Activated CD8-positive, alpha-beta memory T cell treated with anti-CD3 and anti-CD28 coated beads, Interleukin-2, amount 10 ng/mL, durations not matched to agents 7 days and 5 days (primary cell): Measurements from ENCODE around the gene SNRPA. TPM values are rescaled to one million over a fixed set of nuclear protein-coding genes. Genes with fewer than 3 reads are reported as not detected.
"Not testable (repeated sequence)": the region's sequence is repeated elsewhere in the genome, so short reads cannot be mapped to it uniquely, and the experiment has no call there.

Source experiments
- ATAC-seq: fragments of 150-1000 bp; cut with Tn5 transposase; one replicate; pipeline ENCODE4 v1.10.0; 2021; ENCODE audit warnings: moderate library complexity
- CTCF ChIA-PET: fragments of 350-600 bp; sonication (Branson Sonifier 250); formaldehyde crosslinking; loops from one replicate; lab custom pipeline; 2021; ENCODE audit warnings: antibody characterized with exemption; lab: Charles Lee
- DNase-seq: peaks from one replicate; pipeline ENCODE4 v3.0.0-alpha.2; 2020
- H3K27ac Mint-ChIP-seq: one replicate; pipeline ENCODE4 v1.8.0; 2021; ENCODE audit warnings: mild to moderate bottlenecking, mixed read lengths
- H3K27me3 Mint-ChIP-seq: one replicate; pipeline ENCODE4 v1.8.0; 2021; ENCODE audit warnings: mixed read lengths
- H3K36me3 Mint-ChIP-seq: one replicate; pipeline ENCODE4 v1.8.0; 2021; ENCODE audit warnings: mild to moderate bottlenecking, mixed read lengths
- H3K4me1 Mint-ChIP-seq: one replicate; pipeline ENCODE4 v1.8.0; 2021; ENCODE audit warnings: mixed read lengths
- H3K4me3 Mint-ChIP-seq: one replicate; pipeline ENCODE4 v1.8.0; 2021; ENCODE audit warnings: mild to moderate bottlenecking, moderate library complexity, mixed read lengths
- H3K9me3 Mint-ChIP-seq: one replicate; pipeline ENCODE4 v1.8.0; 2022; ENCODE audit warnings: low read depth, mixed read lengths
- total RNA-seq, 2 experiments: library from RNA; stranded (reverse); gene quantifications; one replicate each; pipeline ENCODE4 v1.2.3, GENCODE V29; 2021

SNRPA gene
- total RNA-seq, 2 experiments from 2014 or later, result 176 to 193 TPM

DNA sequence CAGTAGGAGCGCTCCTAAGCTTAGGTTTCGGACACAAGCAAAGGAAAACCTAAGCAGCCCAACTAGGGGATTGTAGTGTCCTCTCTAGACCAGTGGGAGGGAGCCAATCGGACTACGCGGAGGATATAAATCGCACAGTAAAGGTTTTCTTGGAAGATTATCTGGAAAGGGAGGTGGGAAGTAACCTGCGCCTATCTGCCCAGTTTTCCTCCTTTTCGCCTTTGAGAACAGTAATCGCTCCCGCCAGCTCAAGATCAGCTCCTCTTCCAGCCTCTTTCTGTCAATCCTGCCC lies 26.6 kb downstream of the SNRPA start:
- no peaks in the 10 kb centered on the region for H3K27me3 Mint-ChIP-seq
- peaks cover 33% of the 10 kb centered on the region for H3K4me1 Mint-ChIP-seq
- no peak for ATAC-seq
- H3K27ac Mint-ChIP-seq, result peak overlapping the region; percentile 99
- CTCF ChIA-PET, result interaction anchor here (0.5 to 4.6 kb wide), 14 partner anchors 20 to 525 kb away, joined by 3 to 47 read pairs (median 6); partner anchors contain the start of genes ACTMAP, COQ8B, EGLN2 and ITPKC
- H3K9me3 Mint-ChIP-seq, result no peaks in the 10 kb centered on the region
- peaks cover 14% of the 10 kb centered on the region for H3K36me3 Mint-ChIP-seq
- peak overlapping the region; percentile 87 for H3K4me3 Mint-ChIP-seq
- no peak for DNase-seq

DNA sequence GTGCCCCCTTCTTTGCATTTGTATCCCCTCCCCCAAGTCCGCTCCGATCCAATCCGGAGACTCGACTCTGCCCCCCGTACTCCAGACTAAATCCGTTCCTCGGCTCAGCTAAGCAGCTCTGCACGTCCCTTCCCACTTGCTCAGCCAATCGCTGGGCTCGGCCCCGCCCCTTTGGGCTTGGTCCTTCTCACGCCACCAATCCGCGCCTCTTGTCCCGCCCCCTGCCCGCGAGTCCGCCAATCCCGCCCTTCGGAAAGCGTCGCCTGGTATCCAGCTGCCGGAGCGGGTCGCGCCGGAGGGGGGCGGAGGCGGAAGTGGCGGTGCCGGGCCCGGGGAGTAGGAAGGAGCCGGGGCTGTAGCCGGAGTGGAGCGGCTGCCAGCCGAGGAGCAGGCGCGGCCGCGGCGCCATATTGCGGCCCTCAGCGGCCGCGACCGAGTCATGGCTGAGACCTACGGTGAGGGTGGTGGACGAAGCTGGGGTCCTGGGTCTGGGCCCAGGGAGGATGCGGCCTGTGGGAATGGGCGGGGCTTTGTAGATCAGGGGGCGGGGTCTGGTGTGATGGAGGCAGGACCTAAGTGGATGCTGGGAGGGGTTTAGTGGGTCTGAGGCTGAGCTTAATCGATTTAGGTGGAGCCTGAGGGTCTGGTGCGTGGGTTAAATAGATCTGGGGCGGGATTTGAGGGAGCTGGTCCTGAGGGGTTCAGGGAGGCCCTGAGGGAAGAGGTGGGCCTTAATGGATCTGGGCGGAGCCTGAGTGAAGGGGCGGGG lies 27.1 kb downstream of the SNRPA start, which contains the start of gene RAB4B:
TSS of gene RAB4B (plus strand) at position 311 of the 769 bp plus-strand sequence. CDS start at position 440, 129 bp downstream.
- H3K27ac Mint-ChIP-seq, result peak within 1 kb of the TSS; percentile 99
- H3K9me3 Mint-ChIP-seq, result no peaks in the 10 kb centered on the region
- H3K4me3 Mint-ChIP-seq, result peak within 1 kb of the TSS; percentile 87
- H3K4me1 Mint-ChIP-seq, result peaks cover 33% of the 10 kb centered on the region
- ATAC-seq (peak; percentile 81), DNase-seq (peak; percentile 100)
- H3K36me3 Mint-ChIP-seq, result peaks cover 14% of the 10 kb centered on the region
- no peaks in the 10 kb centered on the region for H3K27me3 Mint-ChIP-seq
- CTCF ChIA-PET, result interaction anchor here (0.5 to 4.6 kb wide), 17 partner anchors 9 to 524 kb away, joined by 3 to 47 read pairs (median 5); partner anchors contain the start of genes ACTMAP, COQ8B, EGLN2 and ITPKC

DNA sequence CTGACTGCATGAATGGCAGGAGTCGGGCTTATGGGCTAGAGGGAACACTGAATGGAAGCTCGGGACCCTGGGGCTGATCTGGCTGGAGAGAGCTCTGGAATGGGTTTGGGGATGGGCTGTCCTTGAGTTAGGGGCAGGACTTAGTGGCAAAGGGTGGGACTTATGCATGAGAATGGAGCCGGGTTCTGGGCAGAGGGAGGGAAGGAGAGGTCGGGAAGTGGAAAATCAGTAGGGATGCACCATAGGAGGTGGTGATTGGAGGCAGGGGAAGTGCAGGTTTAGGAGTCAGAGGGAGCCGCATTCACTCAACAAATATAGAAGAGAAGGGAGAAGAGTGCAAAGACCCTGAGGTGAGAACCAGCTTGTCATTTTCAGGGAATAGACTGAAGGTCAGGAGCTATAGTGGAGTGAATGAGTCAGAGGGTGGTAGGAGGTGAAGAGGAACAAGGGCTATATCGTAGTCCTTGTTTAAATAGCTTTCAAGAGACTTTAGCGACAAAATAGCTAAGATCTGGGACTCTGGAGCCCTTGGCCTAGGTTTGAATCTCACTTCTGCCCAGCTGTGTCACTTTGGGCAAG lies 27.8 kb downstream of the SNRPA start:
- no peaks in the 10 kb centered on the region for H3K27me3 Mint-ChIP-seq
- CTCF ChIA-PET, result interaction anchor here (0.7 to 4.6 kb wide), 15 partner anchors 8 to 144 kb away, joined by 3 to 47 read pairs (median 6); partner anchors contain the start of genes ACTMAP, COQ8B, EGLN2 and ITPKC
- peaks cover 33% of the 10 kb centered on the region for H3K4me1 Mint-ChIP-seq
- peak overlapping the region; percentile 99 for H3K27ac Mint-ChIP-seq
- DNase-seq (no peak), ATAC-seq (no peak)
- peak overlapping the region; percentile 87 for H3K4me3 Mint-ChIP-seq
- H3K9me3 Mint-ChIP-seq, result no peaks in the 10 kb centered on the region
- H3K36me3 Mint-ChIP-seq, result peaks cover 14% of the 10 kb centered on the region

DNA sequence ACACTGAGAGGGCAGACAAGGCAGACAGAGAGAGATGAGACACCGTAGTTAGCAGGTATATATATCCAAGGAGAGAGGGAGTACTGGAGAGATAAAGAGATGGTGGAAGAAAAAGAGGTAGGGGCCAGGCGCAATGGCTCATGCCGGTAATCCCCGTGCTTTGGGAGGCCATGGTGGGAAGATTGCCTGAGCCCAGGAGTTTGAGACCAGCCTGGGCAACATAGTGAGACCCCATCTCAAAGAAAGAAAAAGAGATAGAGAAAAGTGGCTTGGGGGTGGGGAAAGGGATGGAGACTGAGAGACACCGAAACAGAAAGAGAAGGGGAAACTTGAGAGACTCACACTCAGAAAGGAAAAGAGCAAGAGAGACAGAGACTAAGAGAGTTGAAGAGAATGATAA lies 29.6 kb downstream of the SNRPA start:
- no peaks in the 10 kb centered on the region for H3K9me3 Mint-ChIP-seq
- no peak for DNase-seq
- CTCF ChIA-PET, result interaction anchor here (0.5 to 1.1 kb wide), 2 partner anchors 10 to 36 kb away, joined by 3 read pairs; no protein-coding TSS in a partner anchor
- H3K27ac Mint-ChIP-seq, result peak overlapping the region; percentile 69
- H3K4me3 Mint-ChIP-seq, result no peak overlapping the region
- H3K4me1 Mint-ChIP-seq, result peaks cover 39% of the 10 kb centered on the region
- peaks cover 16% of the 10 kb centered on the region for H3K36me3 Mint-ChIP-seq
- no peak for ATAC-seq
- H3K27me3 Mint-ChIP-seq, result no peaks in the 10 kb centered on the region

DNA sequence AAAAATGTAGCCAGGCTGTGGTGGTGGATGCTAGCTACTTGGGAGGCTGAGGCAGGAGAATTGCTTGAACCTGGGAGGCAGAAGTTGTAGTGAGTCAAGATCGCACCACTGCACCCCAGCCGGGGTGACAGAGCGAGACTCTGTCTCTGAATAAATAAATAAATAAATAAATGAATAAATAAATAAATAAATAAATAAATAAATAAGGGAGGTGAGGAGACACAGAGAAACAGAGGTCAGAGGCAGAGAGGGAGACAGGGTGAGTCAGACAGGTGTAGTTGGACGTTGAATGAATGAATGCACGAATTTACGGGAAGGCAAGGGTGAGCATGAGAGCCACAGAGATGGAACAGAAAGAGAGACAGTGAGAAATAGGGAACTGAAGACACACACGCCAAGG lies 30.1 kb downstream of the SNRPA start:
- Mint-ChIP-seq H3K36me3 (peaks cover 16% of the 10 kb centered on the region), H3K27ac (no peak overlapping the region), H3K9me3 (no peaks in the 10 kb centered on the region), H3K4me1 (peaks cover 38% of the 10 kb centered on the region), H3K27me3 (no peaks in the 10 kb centered on the region), H3K4me3 (no peak overlapping the region)
- DNase-seq (no peak), ATAC-seq (no peak)
- CTCF ChIA-PET, result interaction anchor here (0.6 to 1.1 kb wide), 3 partner anchors 9 to 123 kb away, joined by 3 read pairs; no protein-coding TSS in a partner anchor

DNA sequence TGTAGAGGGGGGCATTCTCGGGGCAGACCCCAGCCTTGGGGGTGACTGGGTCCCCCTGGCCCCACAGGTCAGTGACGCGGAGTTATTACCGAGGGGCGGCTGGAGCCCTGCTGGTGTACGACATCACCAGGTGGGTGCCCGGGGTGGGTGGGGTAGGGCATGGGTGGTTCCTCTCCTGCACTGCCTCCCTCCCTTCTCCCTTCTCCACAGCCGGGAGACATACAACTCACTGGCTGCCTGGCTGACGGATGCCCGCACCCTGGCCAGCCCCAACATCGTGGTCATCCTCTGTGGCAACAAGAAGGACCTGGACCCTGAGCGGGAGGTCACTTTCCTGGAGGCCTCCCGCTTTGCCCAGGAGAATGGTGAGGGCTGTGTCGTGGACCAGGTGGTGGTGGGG lies 32.7 kb downstream of the SNRPA start:
- H3K36me3 Mint-ChIP-seq, result peaks cover 18% of the 10 kb centered on the region
- H3K4me1 Mint-ChIP-seq, result peaks cover 24% of the 10 kb centered on the region
- no peak overlapping the region for H3K27ac Mint-ChIP-seq
- H3K9me3 Mint-ChIP-seq, result no peaks in the 10 kb centered on the region
- DNase-seq (no peak), ATAC-seq (no peak)
- H3K27me3 Mint-ChIP-seq, result no peaks in the 10 kb centered on the region
- H3K4me3 Mint-ChIP-seq, result no peak overlapping the region
- CTCF ChIA-PET, result no interaction called here

DNA sequence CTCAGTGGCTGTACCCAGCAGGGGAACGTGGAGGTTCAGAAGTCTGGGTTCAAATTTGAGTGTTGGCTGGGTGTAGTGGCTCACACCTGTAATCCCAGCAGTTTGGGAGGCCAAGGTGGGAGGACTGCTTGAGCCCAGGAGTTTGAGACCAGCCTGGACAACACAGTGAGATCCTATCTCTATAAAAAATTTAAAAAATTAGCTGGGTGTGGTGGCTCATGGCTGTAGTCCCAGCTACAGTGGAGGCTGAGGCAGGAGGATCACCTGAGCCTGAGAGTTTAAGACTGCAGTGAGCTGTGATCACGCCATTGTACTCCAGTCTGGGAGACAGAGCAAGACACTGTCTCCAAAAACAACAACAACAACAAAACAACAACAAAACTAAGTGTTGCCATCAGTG lies 33.1 kb downstream of the SNRPA start:
- H3K4me3 Mint-ChIP-seq, H3K27me3 Mint-ChIP-seq, H3K27ac Mint-ChIP-seq, CTCF ChIA-PET, ATAC-seq, DNase-seq, H3K9me3 Mint-ChIP-seq: not testable (repeated sequence)
- Mint-ChIP-seq H3K36me3 (peaks cover 18% of the 10 kb centered on the region), H3K4me1 (peaks cover 20% of the 10 kb centered on the region)

DNA sequence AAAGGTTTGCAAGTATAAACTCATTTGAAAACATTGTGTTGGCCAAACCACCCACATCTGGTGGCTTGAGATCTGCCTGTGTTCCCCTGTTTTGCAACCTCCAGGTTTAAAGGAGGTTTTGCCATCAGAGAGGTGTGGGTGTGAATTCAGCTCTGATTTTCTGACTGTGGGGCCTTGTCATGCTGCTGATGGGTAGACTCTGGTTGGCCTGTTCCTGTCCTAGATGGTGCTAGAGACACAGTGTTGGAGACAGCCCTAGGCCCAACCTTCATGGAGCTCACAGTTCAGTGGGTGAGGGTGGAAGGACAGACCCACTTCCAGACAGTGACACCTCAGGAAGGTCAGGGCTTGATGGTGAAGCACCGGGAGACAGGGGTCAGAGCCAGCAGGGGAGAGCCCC lies 34.5 kb downstream of the SNRPA start:
- Mint-ChIP-seq H3K27me3 (no peaks in the 10 kb centered on the region), H3K27ac (peak overlapping the region; percentile 41), H3K9me3 (no peaks in the 10 kb centered on the region), H3K4me1 (peaks cover 9% of the 10 kb centered on the region), H3K36me3 (peaks cover 20% of the 10 kb centered on the region), H3K4me3 (no peak overlapping the region)
- CTCF ChIA-PET, result no interaction called here
- ATAC-seq, result no peak
- no peak for DNase-seq

DNA sequence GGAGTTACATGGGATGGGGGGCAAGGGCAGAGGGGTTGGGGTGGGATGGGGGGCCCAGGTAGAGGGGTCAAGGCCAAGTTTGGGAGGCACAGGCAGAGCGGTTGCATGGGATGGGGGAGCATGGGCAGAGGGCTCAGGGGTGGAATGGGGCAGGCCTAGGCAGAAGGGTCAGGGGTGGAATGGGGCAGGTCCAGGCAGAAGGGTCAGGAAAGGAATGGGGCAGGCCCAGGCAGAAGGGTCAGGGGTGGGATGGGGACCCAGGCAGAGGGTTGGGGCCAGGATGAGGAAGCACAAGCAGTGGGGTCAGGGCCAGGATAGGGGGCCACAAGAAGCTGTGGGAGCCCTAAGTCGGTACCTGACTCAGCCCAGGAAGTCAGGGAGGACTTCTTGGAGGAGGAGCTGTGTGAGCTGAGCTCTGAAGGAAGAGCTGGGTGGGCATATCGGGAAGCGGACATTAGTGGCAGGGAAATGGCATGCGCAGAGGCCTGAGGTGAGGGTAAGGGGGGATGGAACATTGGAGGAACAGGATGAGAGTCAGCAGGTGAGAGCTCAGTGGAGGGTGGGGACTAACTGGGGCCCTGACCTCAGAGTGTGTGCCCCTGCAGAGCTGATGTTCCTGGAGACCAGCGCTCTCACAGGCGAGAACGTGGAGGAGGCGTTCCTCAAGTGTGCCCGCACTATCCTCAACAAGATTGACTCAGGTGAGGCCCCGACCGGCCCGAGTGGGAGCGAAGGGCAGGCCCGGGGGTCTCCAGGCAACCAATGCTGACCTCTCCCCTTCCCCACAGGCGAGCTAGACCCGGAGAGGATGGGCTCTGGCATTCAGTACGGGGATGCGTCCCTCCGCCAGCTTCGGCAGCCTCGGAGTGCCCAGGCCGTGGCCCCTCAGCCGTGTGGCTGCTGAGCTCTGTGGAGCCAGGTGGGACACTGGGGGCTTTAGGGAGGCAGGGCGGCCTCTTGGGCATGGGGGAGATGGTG lies 35.3 kb downstream of the SNRPA start:
- H3K4me1 Mint-ChIP-seq, result peaks cover 6% of the 10 kb centered on the region
- H3K27me3 Mint-ChIP-seq, result no peaks in the 10 kb centered on the region
- no peak overlapping the region for H3K27ac Mint-ChIP-seq
- ATAC-seq, result no peak
- no peak overlapping the region for H3K4me3 Mint-ChIP-seq
- H3K36me3 Mint-ChIP-seq, result peaks cover 16% of the 10 kb centered on the region
- CTCF ChIA-PET, result interaction anchor here (1.0 kb wide), 1 partner anchor 8 kb away, joined by 3 read pairs; the partner anchor contains the start of gene RAB4B
- no peaks in the 10 kb centered on the region for H3K9me3 Mint-ChIP-seq
- no peak for DNase-seq

DNA sequence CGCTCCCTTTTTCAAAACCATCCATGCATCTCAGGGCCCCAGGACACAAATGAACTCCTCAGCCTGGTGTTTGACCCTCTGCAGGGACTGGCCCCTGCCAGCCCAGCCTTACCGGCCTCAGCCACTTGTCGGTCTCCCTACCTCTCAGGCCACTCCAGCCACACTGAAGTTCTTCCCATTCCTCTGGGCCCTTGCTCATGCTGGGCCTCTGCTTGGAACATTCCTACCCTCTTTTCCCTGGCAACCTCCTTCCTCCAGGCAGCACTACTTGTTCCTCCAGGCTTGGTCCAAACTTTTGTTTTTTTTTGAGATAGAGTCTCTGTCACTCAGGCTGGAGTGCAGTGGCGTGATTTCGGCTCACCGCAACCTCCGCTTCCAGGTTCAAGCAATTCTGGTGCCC lies 40.3 kb downstream of the SNRPA start:
- CTCF ChIA-PET, result no interaction called here
- ATAC-seq (no peak), DNase-seq (no peak)
- H3K4me1 Mint-ChIP-seq, result peaks cover 8% of the 10 kb centered on the region
- H3K4me3 Mint-ChIP-seq, result no peak overlapping the region
- no peak overlapping the region for H3K27ac Mint-ChIP-seq
- H3K27me3 Mint-ChIP-seq, result no peaks in the 10 kb centered on the region
- peaks cover 14% of the 10 kb centered on the region for H3K36me3 Mint-ChIP-seq
- no peaks in the 10 kb centered on the region for H3K9me3 Mint-ChIP-seq

DNA sequence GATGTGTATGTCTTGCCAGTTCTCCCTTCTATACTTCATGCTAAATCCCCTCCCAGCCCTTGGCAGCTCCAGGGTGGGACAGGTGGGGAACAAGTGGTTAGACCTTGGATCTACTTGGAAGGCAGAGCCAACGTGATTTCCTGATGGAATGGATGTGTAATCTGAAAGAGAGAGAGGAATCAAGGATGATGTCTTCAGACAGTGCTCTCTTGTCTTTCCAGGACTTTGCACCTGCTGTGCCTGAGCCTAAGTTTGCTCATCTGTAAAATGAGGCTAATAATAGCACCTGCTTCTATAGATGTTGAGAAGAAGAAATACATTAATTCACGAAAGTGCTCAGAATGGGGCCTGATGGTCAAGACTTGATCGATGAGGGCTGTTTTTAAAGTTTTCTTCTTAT lies 41.0 kb downstream of the SNRPA start:
- DNase-seq, result no peak
- no peak for ATAC-seq
- peaks cover 16% of the 10 kb centered on the region for H3K36me3 Mint-ChIP-seq
- CTCF ChIA-PET, result no interaction called here
- no peaks in the 10 kb centered on the region for H3K9me3 Mint-ChIP-seq
- no peak overlapping the region for H3K4me3 Mint-ChIP-seq
- H3K4me1 Mint-ChIP-seq, result peaks cover 8% of the 10 kb centered on the region
- H3K27ac Mint-ChIP-seq, result no peak overlapping the region
- no peaks in the 10 kb centered on the region for H3K27me3 Mint-ChIP-seq

DNA sequence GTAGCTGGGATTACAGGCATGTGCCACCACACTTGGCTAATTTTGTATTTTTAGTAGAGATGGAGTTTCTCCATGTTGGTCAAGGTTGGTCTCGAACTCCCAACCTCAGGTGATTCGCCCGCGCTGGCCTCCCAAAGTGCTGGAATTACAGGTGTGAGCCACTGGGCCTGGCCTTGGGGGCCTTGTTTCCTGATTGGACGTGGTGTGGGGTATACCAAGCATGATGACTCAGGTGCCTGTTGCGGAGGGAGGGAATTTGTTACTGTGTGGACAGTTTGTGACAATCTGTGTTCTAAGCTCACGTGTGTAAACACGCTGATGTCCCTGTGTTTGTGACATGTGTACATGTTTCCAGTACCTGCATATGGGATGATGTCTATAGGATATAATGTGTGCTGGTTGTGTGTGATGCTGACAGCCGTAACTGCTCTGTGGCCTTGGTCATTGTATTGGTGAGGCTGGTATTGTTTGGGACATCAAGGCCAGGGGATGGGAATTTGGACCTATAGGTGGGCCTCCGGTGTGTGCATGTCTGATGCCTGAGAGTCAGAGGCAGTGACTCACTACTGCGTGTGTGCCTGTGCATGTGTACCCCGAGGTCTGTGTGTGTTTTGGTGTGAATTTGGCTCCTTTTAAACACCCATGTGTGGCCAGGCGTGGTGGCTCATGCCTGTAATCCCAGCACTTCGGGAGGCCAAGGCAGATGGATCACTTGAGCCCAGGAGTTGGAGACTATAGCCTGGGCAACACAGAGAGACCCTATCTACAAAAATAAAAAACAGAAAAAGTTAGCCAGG lies 46.4 kb downstream of the SNRPA start:
- Mint-ChIP-seq H3K4me1 (peaks cover 46% of the 10 kb centered on the region), H3K27me3 (no peaks in the 10 kb centered on the region), H3K36me3 (peaks cover 25% of the 10 kb centered on the region), H3K9me3 (no peaks in the 10 kb centered on the region), H3K27ac (peak overlapping the region; percentile 33), H3K4me3 (peak overlapping the region; percentile 7)
- ATAC-seq (no peak), DNase-seq (no peak)
- CTCF ChIA-PET, result interaction anchor here (1.4 to 3.7 kb wide), 5 partner anchors 9 to 144 kb away, joined by 3 to 42 read pairs (median 5); partner anchors contain the start of gene RAB4B
